K562 (cell line): ENCODE measurements around the gene APBA2. TPM values are rescaled to one million over a fixed set of nuclear protein-coding genes. Genes with fewer than 3 reads are reported as not detected.

Experiments used
- ATAC-seq: fragments of 200-7000 bp; cut with Tn5 transposase; 3 replicates; pipeline ENCODE4 v1.9.1; 2020; ENCODE audit warnings: moderate library complexity
- BruUV-seq: library from RNA; stranded (reverse); fragments of 400-500 nt; replicated peaks from 2 replicates; lab custom pipeline; 2021; lab: Mats Ljungman, UMichigan
- CTCF ChIA-PET: fragments of 300-600 bp; formaldehyde crosslinking; extraction: SDS; loops from one replicate; lab custom pipeline; 2021; ENCODE audit warnings: low intra/inter-chr PET ratio; lab: Yijun Ruan, JAX
- POLR2A ChIA-PET: fragments of 300-600, 350-650 bp; sonication (Branson Sonifier 250); formaldehyde crosslinking; extraction: SDS; loops from one replicate; lab custom pipeline; 2021; ENCODE audit warnings: antibody characterized with exemption, inconsistent platforms; lab: Yijun Ruan, JAX
- DNase-seq, 4 experiments: peaks; one replicate each; pipeline versions ENCODE4 v3.0.0 to v3.0.0-alpha.2; 2011 to 2018; ENCODE audit warnings: low spot score in 3 of 4, mixed read lengths in 3 of 4; ENCODE audit errors: extremely low read depth in 1 of 4
- FAIRE-seq: peaks from 2 replicates; lab custom pipeline; 2011; peaks lifted over from hg19 to GRCh38; lab: Jason Lieb, UNC
- H2AFZ ChIP-seq: 2 replicates; pipeline ENCODE4 v1.6.0; 2011; ENCODE audit warnings: low read depth, low read length, control low read depth, inconsistent platforms
- H3K27ac ChIP-seq: fragments of 200-600 bp; 3 replicates; pipeline ENCODE4 v1.8.0; 2011; ENCODE audit warnings: low read depth, mild to moderate bottlenecking, control low read depth, inconsistent platforms, low read length, moderate library complexity, mixed read lengths; ENCODE audit errors: extremely low read depth
- H3K27me3 ChIP-seq, 2 experiments: fragments of 300-600 bp in 1 of 2; 2 replicates in 1 of 2; 3 replicates in 1 of 2; pipeline versions ENCODE4 v1.6.0 to v1.8.0; 2011; ENCODE audit warnings: inconsistent platforms in 2 of 2, low read length in 2 of 2, mild to moderate bottlenecking in 1 of 2, mixed read lengths in 1 of 2, moderate library complexity in 1 of 2; ENCODE audit not compliant: control insufficient read depth in 2 of 2, insufficient read depth in 2 of 2
- H3K36me3 ChIP-seq: fragments of 300-600 bp; 3 replicates; pipeline ENCODE4 v1.8.0; 2011; ENCODE audit warnings: mild to moderate bottlenecking, low read length, inconsistent platforms; ENCODE audit not compliant: control insufficient read depth, insufficient read depth
- H3K4me1 ChIP-seq, 2 experiments: fragments of 200-600 bp in 1 of 2; replicated peaks in 1 of 2; 2 replicates in 1 of 2; 3 replicates in 1 of 2; pipeline versions ENCODE4 v1.5.1 to v1.8.0; 2011; ENCODE audit warnings: inconsistent platforms in 2 of 2, low read length in 2 of 2, mild to moderate bottlenecking in 1 of 2, mixed read lengths in 1 of 2, moderate library complexity in 1 of 2; ENCODE audit not compliant: control insufficient read depth in 2 of 2, insufficient read depth in 2 of 2
- H3K4me2 ChIP-seq: 2 replicates; pipeline ENCODE4 v1.6.1; 2011; ENCODE audit warnings: low read length, control low read depth, inconsistent platforms, mixed read lengths; ENCODE audit not compliant: insufficient read depth
- H3K4me3 ChIP-seq: fragments of 200-600 bp; sonication (generic), shearing (Covaris generic); 2 replicates; pipeline ENCODE4 v1.5.1; 2016; ENCODE audit warnings: control low read depth, inconsistent platforms
- H3K79me2 ChIP-seq: fragments of 200-600 bp; 3 replicates; pipeline ENCODE4 v1.8.0; 2011; ENCODE audit warnings: low read length, inconsistent platforms; ENCODE audit not compliant: control insufficient read depth, insufficient read depth
- H3K9ac ChIP-seq, 2 experiments: 2 replicates each; pipeline versions ENCODE4 v1.6.0 to v1.6.1; 2011; ENCODE audit warnings: low read depth in 2 of 2, low read length in 2 of 2, control low read depth in 1 of 2, inconsistent platforms in 1 of 2, mild to moderate bottlenecking in 1 of 2, mixed read lengths in 1 of 2; ENCODE audit not compliant: insufficient read depth in 1 of 2
- H3K9me1 ChIP-seq: one replicate; pipeline ENCODE4 v1.6.0; 2011; ENCODE audit warnings: inconsistent platforms, mild to moderate bottlenecking, low read length, moderate library complexity; ENCODE audit not compliant: control insufficient read depth, insufficient read depth
- H3K9me3 ChIP-seq: replicated peaks from 2 replicates; pipeline ENCODE4 v1.5.1; 2011; ENCODE audit warnings: low read depth, low read length, inconsistent platforms; ENCODE audit not compliant: control insufficient read depth, insufficient read depth
- H4K20me1 ChIP-seq: replicated peaks from 2 replicates; pipeline ENCODE4 v1.6.1; 2011; ENCODE audit warnings: low read length, inconsistent platforms, mixed read lengths; ENCODE audit not compliant: control insufficient read depth, insufficient read depth
- KDM2B ChIP-seq: fragments of 250-450 bp; sonication (Bioruptor Pico); IDR thresholded peaks from 2 replicates; pipeline ENCODE4 v1.8.0; 2021; ENCODE audit warnings: mild to moderate bottlenecking, moderate library complexity
- L3MBTL2 ChIP-seq: fragments of 450-650 bp; IDR thresholded peaks from 2 replicates; pipeline ENCODE4 v1.6.1; 2016; ENCODE audit warnings: mild to moderate bottlenecking, moderate library complexity
- NCOA1 ChIP-seq: fragments of 450-650 bp; IDR thresholded peaks from 2 replicates; pipeline ENCODE4 v1.6.1; 2016; ENCODE audit warnings: low read depth
- POLR3A ChIP-seq: IDR thresholded peaks from 2 replicates; pipeline ENCODE4 v1.6.1; 2011; ENCODE audit warnings: borderline replicate concordance, mild to moderate bottlenecking, moderate library complexity; ENCODE audit not compliant: insufficient read length, insufficient read depth; ENCODE audit errors: extremely low read depth
- ZNF174 ChIP-seq: fragments of 250-450 bp; sonication (Bioruptor Pico); IDR thresholded peaks from 2 replicates; pipeline ENCODE4 v1.4.0; 2020; ENCODE audit warnings: mild to moderate bottlenecking
- WGBS: fragments of 100-300 bp; shearing (Covaris generic); methylation state at CpG from one replicate; pipeline ENCODE4 v1.1.6; 2016; ENCODE audit warnings: low coverage, mixed read lengths; ENCODE audit not compliant: insufficient coverage; ENCODE audit errors: missing lambda C conversion rate; 5-methylcytosine and 5-hydroxymethylcytosine counted together
- in situ Hi-C: fragments of 300-500 bp; cut with MboI; formaldehyde crosslinking; loops from 4 replicates; pipeline ENCODE4 v1.15.0; 2018; ENCODE audit warnings: inconsistent platforms, mixed read lengths
- intact Hi-C: fragments of 100-400 bp; cut with micrococcal nuclease; formaldehyde crosslinking; loops from 2 replicates; pipeline ENCODE4 v1.14.2; 2022
- polyA plus RNA-seq, 8 experiments: library from polyadenylated mRNA; depleted of rRNA in 4 of 8; stranded (reverse) in 5 of 8; unstranded in 3 of 8; fragments of >200 nt; fragmentation: Nextera tagmentation in 2 of 8; fragmentation: Illumina TruSeq in 1 of 8; extraction: Ambion mirVana in 2 of 8; extraction: Trizol in 1 of 8; gene quantifications; 2 replicates each; pipeline versions ENCODE4 v1.2.1 to v1.2.3, GENCODE V29; 2011 to 2014; ENCODE audit warnings: inconsistent platforms in 1 of 8, missing spikeins in 1 of 8
- total RNA-seq, 7 experiments: library from RNA; depleted of rRNA in 6 of 7; stranded (reverse); fragments of >200 nt in 6 of 7; fragmentation: Illumina TruSeq in 2 of 7; extraction: Trizol in 2 of 7; gene quantifications; 2 replicates each; pipeline versions ENCODE4 v1.2.1 to v1.2.3, GENCODE V29; 2011 to 2021; ENCODE audit warnings: low replicate concordance in 1 of 7
- TF ChIP-seq, protein P1 (sequence below), 3 experiments: IDR thresholded peaks in 2 of 3; conservative IDR thresholded peaks in 1 of 3; 2 replicates each; pipeline ENCODE4 v1.5.1; 2011 to 2012; ENCODE audit warnings: low read length in 3 of 3, mild to moderate bottlenecking in 3 of 3, control low read depth in 2 of 3, improper control_type of control experiment in 1 of 3, inconsistent platforms in 1 of 3, low read depth in 1 of 3, mixed read lengths in 1 of 3, moderate library complexity in 1 of 3; ENCODE audit not compliant: insufficient read depth in 2 of 3

The APBA2 gene
- total and polyA plus RNA-seq, 9 of the 15 experiments (the other 6 are each of a cell fraction or from before 2014, with no cell fraction given): 0.24 to 40.9 (median 25.2) TPM

- no peak for FAIRE-seq
- no peaks in the 10 kb centered on the region for H4K20me1 ChIP-seq
- no peak overlapping the region for H3K27ac ChIP-seq
- POLR2A ChIA-PET: interaction anchor here (0.6 to 0.9 kb wide), 2 partner anchors 10 to 14 kb away, joined by 3 to 4 read pairs; no protein-coding TSS in a partner anchor
- no TSS peak for BruUV-seq
- in situ Hi-C loops (no loop called here), intact Hi-C loops (no loop called here)
- H3K9me1 ChIP-seq: no peaks in the 10 kb centered on the region
- no peaks in the 10 kb centered on the region for H3K9me3 ChIP-seq
- no peaks in the 10 kb centered on the region for H3K36me3 ChIP-seq
- no peak for TF ChIP-seq KDM2B (CRISPR knock-in tag)
- TF ChIP-seq ZNF174 (CRISPR knock-in tag): no peak
- no peak for TF ChIP-seq NCOA1
- TF ChIP-seq, protein P1, sequence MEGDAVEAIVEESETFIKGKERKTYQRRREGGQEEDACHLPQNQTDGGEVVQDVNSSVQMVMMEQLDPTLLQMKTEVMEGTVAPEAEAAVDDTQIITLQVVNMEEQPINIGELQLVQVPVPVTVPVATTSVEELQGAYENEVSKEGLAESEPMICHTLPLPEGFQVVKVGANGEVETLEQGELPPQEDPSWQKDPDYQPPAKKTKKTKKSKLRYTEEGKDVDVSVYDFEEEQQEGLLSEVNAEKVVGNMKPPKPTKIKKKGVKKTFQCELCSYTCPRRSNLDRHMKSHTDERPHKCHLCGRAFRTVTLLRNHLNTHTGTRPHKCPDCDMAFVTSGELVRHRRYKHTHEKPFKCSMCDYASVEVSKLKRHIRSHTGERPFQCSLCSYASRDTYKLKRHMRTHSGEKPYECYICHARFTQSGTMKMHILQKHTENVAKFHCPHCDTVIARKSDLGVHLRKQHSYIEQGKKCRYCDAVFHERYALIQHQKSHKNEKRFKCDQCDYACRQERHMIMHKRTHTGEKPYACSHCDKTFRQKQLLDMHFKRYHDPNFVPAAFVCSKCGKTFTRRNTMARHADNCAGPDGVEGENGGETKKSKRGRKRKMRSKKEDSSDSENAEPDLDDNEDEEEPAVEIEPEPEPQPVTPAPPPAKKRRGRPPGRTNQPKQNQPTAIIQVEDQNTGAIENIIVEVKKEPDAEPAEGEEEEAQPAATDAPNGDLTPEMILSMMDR (IDR thresholded peaks at IDR 0.05 in 2 of 3, conservative IDR thresholded peaks at IDR 0.05 in 1 of 3; ENCODE audit: insufficient read depth in 2 of 3, low read depth in 1 of 3, low read length in 3 of 3): peak in 2 of 3 experiments; percentile 8 to 18; a peak in 1 of 6 replicates
- TF ChIP-seq L3MBTL2: no peak
- no peak for TF ChIP-seq POLR3A
- ATAC-seq: no peak
- 54% methylated on average over 1 of the region's 1 CpG for WGBS
- H3K9ac ChIP-seq: no peak overlapping the region
- peaks cover 2% of the 10 kb centered on the region for H3K79me2 ChIP-seq
- H3K4me3 ChIP-seq: no peak overlapping the region
- no peak overlapping the region for H2AFZ ChIP-seq
- DNase-seq: no peak
- peaks cover under 1 to 21% of the 10 kb centered on the region in 2 experiments for H3K4me1 ChIP-seq
- CTCF ChIA-PET: no interaction called here
- no peaks in the 10 kb centered on the region for H3K27me3 ChIP-seq
- no peak overlapping the region for H3K4me2 ChIP-seq
Measured at GRCh38 chr15:28881600-28881999, 4.2 kb upstream of the APBA2 start.
